T-helper 2 cell treated with Interferon-gamma antibody and Interleukin-4, amounts not matched to agents 100 ng/mL and 5 ng/mL, for 36 hours (primary cell): ENCODE results near the gene CTNNA2. TPM values are rescaled to one million over a fixed set of nuclear protein-coding genes. Genes with fewer than 3 reads are reported as not detected.
"Not testable (repeated sequence)": the region's sequence is repeated elsewhere in the genome, so short reads cannot be mapped to it uniquely, and the experiment has no call there.

ENCODE experiments used
- intact Hi-C: fragments of 100-400 bp; cut with micrococcal nuclease; formaldehyde crosslinking; loops from one replicate; pipeline ENCODE4 v1.15.1; 2023
- total RNA-seq: library from RNA; stranded (reverse); gene quantifications from 2 replicates; pipeline ENCODE4 v1.2.3, GENCODE V29; 2022

The CTNNA2 gene
- total RNA-seq, 1 donor from 2014 or later: not detected

DNA sequence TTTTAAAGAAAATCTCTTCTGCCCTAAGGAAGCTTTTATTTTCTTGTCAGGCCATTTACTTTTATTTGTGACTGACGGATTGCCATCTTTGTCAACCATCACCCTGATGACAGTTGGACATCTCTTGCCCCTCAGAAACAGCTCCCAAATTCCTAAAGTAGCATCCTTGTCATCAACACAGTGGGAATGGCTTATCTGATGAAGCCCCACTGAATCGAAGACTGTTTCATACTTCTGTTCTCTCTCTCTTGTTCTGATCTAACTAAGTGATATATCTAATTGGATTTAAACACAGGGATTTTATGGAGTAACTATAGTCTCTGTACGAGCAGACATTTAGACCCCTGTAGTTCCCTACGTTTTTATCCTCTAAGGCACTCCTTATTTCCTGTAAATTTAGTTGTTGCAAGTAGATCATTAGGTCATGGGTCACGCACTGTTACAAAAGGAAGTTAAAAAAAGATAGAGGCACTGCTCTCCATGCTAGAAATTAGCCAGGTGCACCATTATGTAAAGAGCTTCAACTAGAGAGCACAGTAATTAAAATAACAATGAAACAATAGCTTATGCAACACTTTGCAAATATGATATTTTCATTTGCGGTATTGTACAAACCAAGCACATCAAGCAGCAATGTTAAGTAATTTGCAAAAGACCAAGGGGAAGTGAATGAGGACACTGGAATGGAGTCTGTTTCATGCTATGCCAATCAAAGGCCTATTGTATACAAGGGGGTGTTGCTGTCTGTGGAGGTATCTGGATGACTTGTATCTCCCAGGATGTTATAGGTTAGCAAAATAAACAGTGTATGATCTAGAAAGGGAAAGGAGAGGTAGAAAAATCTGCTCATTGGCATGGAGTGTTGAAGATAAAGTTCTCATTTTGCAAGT is 507.0 kb downstream of the CTNNA2 start:
- intact Hi-C loops: no loop called here

DNA sequence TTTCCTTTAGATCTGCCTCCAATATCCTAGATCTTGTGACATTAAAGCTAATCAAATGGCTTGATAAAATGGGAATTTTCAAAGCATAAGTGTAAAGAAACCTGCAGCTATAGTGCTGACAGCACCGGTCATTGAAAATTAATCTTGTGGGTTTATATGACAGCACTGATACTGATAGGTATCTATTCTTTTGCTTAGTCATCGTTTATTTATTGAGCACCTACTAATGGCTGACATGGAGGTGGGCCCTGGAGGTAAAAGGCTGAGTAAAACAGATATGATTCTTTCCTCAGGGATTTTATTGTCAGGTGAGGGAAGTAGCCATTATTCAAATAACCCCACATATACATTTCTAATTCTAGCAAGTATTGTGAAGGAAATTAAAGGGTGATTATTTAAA is 509.2 kb downstream of the CTNNA2 start:
- intact Hi-C loops: no loop called here

DNA sequence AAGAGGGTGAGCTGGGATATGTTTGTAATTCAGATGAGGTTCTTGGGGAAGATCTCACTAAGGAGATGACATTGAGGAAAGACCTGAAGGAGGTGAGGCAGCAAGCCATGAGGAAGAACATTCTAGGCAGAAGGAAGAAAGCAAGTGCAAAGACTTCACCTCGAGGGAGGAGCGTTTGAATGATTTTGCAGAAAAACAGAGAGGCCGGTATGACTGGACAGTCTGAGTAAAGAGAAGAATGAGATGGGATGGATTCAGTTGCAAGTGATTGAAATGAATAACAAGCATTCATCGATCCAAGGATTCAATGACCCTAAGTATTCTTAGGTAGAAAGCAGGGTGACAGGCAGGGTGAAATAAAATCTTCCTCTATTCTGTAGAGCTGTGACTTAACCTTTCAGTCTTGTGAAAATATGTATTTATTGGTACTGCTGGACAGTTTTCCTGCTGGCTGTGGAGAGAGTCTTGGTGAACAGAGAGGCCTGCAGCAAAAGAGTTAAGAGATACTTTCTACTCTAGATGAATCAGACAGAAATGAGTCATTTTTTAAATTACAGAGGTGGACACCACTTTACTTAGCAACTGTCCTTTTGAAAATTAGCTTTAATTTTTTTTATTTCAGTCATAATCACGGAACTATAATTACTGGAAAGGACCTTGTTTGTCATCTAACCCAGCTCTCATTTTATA is 513.3 kb downstream of the CTNNA2 start:
- intact Hi-C loops: no loop called here

DNA sequence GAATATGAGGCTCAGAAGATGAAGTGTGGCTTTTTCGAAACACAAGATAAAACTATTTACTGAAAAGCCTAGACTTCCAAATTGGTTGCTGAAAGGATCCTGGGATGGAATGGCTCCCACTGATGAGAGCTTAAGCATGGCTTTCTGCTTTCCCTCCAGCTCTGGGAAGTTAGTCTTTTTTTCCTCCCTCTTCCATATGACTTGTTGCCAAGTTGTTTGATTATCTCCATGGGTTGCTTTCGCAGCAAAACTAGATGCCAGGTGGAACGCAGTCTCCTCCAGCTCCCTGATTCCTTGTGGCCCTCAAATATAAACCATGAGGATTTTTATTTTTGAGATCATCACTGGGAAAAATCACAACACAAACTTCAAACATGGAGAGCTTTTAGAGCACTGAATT is 515.2 kb downstream of the CTNNA2 start:
- intact Hi-C loops: no loop called here

DNA sequence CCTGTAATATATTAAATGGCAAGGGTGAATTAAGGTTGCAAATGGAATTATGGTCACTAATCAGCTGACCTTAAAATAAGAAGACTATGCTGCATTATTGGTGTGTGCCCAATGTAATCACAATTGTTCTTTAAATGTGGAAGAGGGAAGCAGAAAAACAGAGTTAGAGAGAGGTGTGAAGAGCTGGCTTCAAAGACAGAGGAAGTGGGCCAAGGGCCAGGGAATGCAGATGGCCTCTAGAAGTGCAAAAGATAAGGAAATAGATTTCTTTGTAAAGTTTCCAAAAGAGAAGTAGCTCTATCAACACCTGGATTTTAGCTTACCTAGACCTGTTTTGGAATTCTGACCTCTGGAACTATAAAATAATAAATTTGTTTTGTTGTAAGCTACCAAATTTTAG is 515.7 kb downstream of the CTNNA2 start:
- intact Hi-C loops: no loop called here

DNA sequence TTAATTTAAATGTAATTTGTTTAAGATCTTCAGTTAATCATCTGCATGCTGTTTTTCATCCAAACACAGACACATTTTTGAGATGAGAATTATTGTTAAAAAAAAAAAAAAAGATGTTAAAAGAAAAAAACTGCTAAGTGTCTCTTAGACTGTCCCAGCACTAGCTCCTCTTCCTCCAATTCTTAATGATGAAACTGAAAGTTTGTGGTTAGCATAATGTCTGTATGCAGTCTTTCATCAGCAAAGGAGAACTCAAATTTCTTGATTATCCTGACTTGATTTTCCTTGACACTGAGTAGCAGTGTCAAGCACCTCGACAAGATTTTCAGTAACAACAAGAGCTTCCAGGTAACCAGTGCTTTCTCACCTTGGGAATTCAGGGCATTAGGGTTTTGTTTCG is 517.3 kb downstream of the CTNNA2 start:
- intact Hi-C loops: no loop called here

DNA sequence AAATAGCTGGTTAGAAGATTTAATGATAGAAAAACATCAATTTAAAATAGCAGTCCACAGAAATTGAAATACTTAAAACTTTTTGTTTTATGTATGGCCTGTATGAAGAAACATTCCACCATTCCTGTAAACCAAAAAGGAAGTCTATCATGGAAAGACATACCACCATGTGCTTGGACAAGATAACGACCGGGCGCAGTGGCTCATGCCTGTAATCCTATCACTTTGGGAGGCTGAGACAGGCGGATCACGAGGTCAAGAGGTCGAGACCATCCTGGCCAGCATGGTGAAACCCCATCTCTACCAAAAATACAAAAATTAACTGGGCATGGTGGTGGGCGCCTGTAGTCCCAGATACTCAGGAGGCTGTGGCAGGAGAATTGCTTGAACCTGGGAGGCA is 519.8 kb downstream of the CTNNA2 start:
- intact Hi-C loops: not testable (repeated sequence)

DNA sequence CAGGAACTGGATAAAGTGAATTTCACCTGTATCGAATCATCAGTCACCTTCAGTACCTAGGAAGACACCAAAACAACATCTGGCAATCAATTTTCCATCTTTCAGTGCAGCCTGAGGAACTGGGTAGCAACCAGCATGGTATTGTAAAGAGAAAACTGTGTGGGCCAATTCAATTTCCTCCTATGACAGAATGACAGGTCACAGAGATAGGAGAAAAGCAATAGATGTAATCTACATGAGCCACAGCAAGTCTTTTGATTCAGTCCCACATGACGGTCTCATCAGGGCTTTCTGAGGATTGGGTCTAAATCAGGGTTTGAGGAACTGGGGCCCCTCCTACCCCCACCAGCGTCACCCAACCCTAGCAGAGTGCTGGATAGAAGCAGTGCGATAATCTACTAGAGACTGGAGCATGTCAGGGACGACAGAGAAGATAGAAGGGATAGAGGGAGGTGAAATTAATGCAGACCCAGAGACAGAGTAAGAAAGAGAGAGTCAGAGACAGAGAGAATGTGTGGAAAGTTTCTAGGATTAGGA is 523.0 kb downstream of the CTNNA2 start:
- intact Hi-C loops: no loop called here

DNA sequence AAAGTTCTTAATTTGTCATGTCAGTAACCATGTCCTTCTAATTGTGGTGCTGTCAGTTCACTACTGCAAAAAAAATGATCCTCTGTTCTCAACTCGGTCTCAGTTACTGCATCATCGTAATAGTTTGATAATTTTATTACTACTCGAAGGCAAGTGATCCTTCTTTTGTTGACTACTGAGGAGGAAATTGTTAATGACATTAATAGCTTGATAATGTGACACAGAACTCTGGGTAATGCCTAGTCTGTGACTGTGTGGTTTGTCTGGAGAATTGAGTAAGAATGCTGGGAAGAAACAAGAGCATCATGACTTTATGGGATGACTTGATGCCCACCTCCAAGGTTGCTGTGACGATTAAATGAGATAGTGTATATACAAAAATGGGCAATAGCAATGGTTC is 524.5 kb downstream of the CTNNA2 start:
- intact Hi-C loops: no loop called here

DNA sequence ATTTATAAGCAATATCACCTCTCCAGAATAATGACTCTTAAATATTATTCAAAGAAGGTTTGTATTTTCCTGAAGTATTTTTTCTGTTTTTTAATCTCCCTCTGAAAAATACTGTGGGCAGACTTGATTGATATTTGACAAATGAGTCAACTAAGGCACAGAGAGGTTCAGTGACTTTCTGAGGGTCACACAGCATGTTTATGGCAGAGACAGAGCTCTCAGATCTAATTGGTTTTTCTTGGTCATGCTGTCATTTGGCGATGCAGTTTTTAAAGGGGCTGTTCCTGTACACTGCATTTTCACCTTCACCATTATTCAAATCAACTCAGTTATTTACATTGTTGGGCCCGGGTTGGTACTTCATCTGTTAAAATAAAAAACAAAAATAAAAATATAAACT is 527.4 kb downstream of the CTNNA2 start:
- intact Hi-C loops: no loop called here

DNA sequence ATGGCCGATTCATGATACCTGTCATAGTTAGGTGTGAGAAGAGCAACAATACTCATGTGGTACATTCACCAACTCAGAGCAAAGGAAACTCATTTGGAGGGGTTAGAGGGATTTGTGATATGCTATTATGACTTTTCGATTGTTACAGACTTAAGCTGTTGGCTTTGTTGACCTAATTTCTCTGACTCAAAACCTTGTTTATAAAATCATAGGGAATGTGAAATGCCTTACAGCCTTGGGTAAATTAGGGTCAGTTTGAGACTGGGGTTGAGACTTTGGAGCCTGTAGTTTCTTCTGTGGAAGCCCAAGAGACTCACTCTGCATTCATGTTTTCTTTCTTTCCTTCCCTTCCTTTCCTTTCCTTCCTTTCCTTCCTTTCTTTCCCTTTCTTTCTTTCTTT is 529.8 kb downstream of the CTNNA2 start:
- intact Hi-C loops: no loop called here

DNA sequence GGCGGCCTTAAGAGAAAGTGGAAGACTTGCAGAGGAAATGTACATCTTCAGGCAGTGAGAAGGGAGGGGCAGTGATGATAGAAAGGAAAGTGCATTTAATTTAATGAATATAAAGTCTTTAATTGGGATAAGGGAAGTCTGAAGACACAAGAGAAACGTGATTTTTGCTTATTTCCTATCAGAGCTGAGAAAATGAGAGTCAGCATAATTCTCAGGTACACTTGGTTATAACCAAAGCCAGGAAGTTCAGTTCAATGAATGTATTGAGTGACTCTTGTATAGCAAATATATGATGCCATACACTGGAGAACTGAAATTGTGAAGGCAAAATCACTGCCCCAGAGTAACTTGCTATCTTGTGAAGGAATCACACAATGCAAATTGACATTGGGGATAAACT is 535.4 kb downstream of the CTNNA2 start:
- intact Hi-C loops: no loop called here

DNA sequence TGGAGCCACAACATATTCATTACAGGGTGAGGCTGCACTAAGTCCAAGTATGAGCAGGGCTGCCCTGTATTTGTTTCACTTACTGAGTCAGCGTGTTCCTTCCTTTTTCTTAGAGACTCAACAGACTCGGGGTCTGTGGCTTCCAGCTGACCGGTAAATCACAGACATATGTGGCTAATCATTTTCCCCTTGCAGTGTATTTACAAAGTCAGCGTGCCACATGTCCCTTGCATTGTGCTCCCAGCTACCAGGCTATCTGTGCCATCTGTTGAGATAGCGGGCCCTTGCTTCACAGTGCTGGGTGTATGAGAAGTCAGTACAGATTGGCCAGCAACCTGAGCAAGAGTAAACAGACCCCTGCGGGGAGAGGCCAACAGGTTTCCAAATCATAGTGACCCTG is 537.4 kb downstream of the CTNNA2 start:
- intact Hi-C loops: no loop called here

DNA sequence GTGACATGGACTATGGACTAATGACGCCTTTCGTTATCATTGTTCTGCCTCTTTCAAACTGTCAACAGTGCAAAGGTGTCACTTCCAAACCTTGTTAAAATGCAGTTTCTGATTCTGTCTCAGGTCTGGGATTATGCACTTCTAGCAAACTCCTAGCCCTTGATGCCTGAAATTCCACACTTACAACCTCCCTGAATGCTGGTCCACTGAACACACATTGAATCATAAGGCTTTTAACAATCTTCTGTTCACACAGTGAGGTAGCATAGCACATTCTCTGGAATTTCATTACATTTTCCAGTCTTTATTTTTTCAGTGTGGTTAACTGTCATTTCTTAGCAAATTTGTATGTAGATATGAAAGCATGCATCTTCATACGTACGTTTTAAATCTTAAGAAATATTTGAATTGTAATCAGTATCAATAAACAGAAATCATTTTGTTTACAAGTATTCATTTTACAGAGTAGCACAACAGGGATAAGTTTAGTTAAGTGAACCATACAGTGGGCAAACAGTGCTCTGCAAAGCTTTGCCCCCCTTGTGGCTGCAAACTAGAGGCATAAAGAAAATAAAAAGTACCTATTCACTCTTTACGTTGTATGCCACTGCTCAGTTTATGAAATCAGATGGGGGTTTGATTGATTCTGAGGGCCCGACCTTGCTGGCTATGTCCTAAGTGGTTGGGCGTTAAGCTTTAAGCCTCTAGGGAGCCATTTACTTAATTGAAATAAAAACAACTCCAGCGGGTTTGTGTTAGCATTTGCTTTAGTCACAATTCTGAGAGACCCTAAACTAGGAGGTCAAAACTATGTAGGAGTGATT is 540.9 kb downstream of the CTNNA2 start:
- intact Hi-C loops: no loop called here

DNA sequence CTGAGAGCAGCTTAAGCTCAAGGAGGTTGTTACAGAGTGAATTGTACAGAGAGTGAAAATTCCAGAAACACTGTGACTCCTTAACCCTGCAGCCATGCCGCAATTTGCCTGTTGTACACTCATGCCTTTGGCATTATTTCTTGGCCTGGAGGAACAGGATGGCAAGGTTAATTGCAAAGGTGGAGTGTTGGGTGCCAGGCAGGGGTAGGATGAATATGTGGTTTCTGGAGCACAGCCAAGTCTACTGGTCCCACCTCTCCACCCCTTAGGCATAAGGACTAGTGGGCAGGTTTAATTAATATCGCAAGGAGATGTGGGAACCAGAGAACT is 541.5 kb downstream of the CTNNA2 start:
- intact Hi-C loops: no loop called here

DNA sequence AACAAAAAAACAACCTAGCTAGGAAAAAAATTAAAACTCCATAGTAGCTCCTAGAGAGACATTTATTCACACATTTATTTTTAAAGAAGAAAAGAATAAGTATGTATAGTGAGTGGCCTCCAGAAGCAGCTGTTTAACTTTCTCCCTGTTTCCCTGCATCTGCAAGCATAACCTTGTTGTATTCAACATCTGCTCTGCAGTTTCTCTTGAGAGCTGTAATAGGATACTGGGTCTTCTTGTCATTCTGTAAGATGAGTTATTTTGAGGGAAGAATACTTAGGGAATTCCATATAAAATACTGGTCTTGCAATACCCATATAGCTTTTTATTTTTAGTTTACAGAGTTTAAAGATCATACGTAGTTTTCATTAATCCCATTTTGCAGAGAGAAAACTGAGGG is 545.1 kb downstream of the CTNNA2 start:
- intact Hi-C loops: no loop called here

DNA sequence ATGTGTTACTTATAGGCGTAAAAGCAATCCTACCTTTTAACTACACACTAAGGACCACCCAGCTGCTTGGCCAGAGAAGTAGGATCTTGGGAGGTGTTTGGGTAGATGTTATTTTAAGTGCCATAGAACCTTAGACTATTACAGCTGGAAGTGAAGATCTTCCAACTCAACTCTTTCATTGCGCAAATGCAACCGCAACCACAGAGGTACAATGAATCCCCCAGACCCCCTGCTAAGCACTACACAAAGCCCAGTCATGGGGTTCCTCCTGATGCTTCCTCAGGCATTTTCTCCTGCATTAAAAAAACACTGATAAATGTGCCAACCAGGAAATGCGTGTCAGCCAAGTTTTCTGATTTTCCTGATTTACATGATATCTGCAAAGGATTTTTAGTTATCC is 545.7 kb downstream of the CTNNA2 start:
- intact Hi-C loops: no loop called here

DNA sequence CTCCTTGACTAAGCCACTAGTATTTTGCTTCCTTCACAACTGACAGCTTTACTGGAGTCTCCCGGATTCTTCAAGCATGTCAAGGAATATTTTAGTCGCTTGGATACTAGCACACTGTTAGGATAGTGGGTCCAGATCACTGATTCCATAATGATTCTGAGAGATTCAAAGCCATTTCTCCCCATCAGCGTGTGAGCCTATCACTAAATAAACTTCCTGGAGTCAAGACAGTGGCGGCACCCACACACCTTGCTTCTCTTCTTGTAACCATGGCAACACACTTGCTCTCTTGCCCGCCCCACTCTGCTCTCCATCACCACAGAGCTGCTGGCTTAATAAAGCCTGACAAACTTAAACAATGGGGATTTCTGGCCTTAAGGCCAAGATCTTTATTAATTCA is 546.6 kb downstream of the CTNNA2 start:
- intact Hi-C loops: no loop called here

DNA sequence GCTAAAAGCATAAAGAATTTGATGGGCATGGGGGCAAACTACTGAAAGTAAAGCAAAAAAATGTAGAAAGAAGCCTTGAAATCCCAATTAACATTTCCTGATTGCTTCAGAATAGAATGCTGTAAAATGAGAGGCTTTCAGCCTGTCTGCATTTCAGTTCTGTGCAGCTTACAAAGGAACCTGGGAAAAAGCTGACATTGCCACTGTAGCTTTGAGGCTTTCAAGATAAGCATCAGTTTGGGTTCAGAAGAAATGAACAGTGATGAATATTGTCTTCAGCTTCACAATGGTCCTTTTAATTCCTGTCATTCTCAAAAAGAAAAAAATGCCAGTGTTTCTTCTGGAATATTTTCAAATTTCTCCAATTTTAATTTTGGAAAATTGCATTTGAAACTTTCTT is 549.0 kb downstream of the CTNNA2 start:
- intact Hi-C loops: no loop called here

DNA sequence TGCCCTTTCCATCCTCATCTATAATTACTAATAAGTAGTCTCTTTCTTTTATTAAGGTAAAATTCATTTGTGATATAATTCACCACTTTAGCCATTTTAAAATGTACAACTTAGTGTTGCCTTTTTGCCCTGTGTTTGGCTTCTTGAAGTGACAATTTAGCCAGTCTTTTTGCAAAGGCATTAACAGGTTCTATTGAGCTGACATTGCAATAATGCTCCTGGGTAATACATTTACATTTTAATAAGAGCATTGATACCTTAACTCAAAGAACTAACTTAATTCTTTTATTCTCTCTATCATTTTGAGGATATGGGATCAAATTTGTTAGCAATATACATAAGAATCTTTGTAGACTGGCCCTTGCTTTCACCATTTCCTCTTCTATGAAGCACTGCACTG is 549.4 kb downstream of the CTNNA2 start:
- intact Hi-C loops: no loop called here

DNA sequence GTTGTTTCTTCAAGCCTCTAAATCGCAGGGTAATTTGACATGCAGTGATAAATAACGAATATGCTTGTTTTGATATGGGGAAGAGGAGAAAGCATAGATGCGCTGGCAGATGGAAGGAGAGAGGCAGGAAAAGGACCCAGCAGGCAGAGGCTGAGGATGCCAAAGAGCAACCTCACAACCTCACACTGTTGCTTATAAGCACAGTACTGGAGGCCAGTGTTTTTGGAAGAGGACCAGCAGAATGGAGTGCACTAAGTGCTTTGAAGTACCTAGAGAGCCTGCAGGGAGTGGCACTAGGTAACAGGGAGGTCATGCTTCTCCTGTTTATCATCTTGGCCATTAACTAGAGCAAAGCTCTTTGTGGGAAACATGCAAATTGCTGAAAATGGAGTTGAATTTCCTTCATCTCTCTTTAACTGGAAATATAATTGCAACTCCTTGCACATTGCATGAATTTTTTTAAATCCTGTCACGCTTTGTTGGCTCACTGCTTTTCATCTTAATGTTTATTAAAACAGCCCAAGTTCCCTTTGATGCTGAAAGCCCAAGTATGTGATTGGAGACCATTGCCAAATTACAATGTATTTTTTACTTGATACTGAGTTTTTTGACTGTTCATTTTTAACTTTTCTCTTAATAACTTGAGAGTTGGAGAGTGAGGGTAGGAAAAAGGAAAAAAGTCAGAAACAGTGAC is 555.3 kb downstream of the CTNNA2 start:
- intact Hi-C loops: no loop called here
